K562 (cell line): ENCODE data around the gene FRMD4A. TPM values are rescaled to one million over a fixed set of nuclear protein-coding genes. Genes with fewer than 3 reads are reported as not detected.

Experiments
- CBX3 ChIP-seq, 2 experiments: IDR thresholded peaks; 1 replicate in 1 of 2; 2 replicates in 1 of 2; pipeline ENCODE4 v1.6.1; 2012; ENCODE audit warnings: inconsistent platforms in 2 of 2, low read length in 2 of 2, borderline replicate concordance in 1 of 2, control low read depth in 1 of 2
- OTX1 ChIP-seq: fragments of 450-650 bp; formaldehyde crosslinking; IDR thresholded peaks from 2 replicates; pipeline ENCODE4 v1.4.0; 2022; ENCODE audit warnings: mild to moderate bottlenecking
- PHF20 ChIP-seq: fragments of 450-650 bp; IDR thresholded peaks from 2 replicates; pipeline ENCODE4 v1.6.1; 2018; ENCODE audit not compliant: partially characterized antibody
- RFX1 ChIP-seq: fragments of 450-650 bp; IDR thresholded peaks from 2 replicates; pipeline ENCODE4 v1.6.1; 2016; ENCODE audit warnings: mild to moderate bottlenecking, moderate library complexity
- SMAD2 ChIP-seq: fragments of 150-350 bp; IDR thresholded peaks from 2 replicates; pipeline ENCODE4 v1.6.1; 2014; ENCODE audit warnings: low read depth, mild to moderate bottlenecking, low read length
- ZBTB33 ChIP-seq: sonication (generic); formaldehyde crosslinking; IDR thresholded peaks from 2 replicates; pipeline ENCODE4 v1.8.1; 2023; ENCODE audit warnings: mild to moderate bottlenecking, missing genetic modification reagents
- ZNF124 ChIP-seq: sonication (generic); formaldehyde crosslinking; IDR thresholded peaks from 2 replicates; pipeline ENCODE4 v1.8.1; 2022; ENCODE audit warnings: missing genetic modification reagents
- ZNF707 ChIP-seq: fragments of 250-450 bp; sonication (Bioruptor Pico); conservative IDR thresholded peaks from 2 replicates; pipeline ENCODE4 v1.8.0; 2022; ENCODE audit warnings: inconsistent platforms, mild to moderate bottlenecking, moderate library complexity
- polyA plus RNA-seq, 8 experiments: library from polyadenylated mRNA; depleted of rRNA in 4 of 8; stranded (reverse) in 5 of 8; unstranded in 3 of 8; fragments of >200 nt; fragmentation: Nextera tagmentation in 2 of 8; fragmentation: Illumina TruSeq in 1 of 8; extraction: Ambion mirVana in 2 of 8; extraction: Trizol in 1 of 8; gene quantifications; 2 replicates each; pipeline versions ENCODE4 v1.2.1 to v1.2.3, GENCODE V29; 2011 to 2014; ENCODE audit warnings: inconsistent platforms in 1 of 8, missing spikeins in 1 of 8
- total RNA-seq, 7 experiments: library from RNA; depleted of rRNA in 6 of 7; stranded (reverse); fragments of >200 nt in 6 of 7; fragmentation: Illumina TruSeq in 2 of 7; extraction: Trizol in 2 of 7; gene quantifications; 2 replicates each; pipeline versions ENCODE4 v1.2.1 to v1.2.3, GENCODE V29; 2011 to 2021; ENCODE audit warnings: low replicate concordance in 1 of 7
- TF ChIP-seq, protein P1 (sequence below): fragments of 450-650 bp; IDR thresholded peaks from 2 replicates; pipeline ENCODE4 v1.6.1; 2016; ENCODE audit warnings: missing biosample characterization, missing genetic modification characterization
- TF ChIP-seq, protein P2 (sequence below): fragments of 450-650 bp; IDR thresholded peaks from 2 replicates; pipeline ENCODE4 v1.6.1; 2016; ENCODE audit warnings: low read depth, mild to moderate bottlenecking, moderate library complexity

The FRMD4A gene
- total and polyA plus RNA-seq, 9 of the 15 experiments (the other 6 are each of a cell fraction or from before 2014, with no cell fraction given): 0.80 to 5.2 (median 3.0) TPM

DNA sequence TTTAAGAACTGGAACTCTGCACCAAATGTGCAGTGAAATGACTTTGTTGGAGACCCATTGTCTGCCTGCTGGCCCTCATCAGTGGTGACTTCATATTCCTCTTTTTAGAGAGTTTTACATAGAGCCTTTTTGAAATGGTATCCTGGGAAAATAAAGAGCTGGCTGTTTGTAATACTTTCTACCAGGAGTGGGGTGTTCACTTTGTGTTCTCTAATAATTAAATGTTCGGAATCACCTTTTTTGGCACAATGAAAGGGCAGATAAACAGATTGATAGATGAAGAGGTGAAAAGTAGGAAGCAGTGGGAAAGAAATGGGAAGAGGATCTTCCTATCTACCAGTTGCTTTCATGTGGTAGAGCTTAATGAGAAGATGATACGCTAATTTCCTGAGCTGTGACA, 688.4 kb downstream of the FRMD4A start (continued):
- TF ChIP-seq, protein P1, sequence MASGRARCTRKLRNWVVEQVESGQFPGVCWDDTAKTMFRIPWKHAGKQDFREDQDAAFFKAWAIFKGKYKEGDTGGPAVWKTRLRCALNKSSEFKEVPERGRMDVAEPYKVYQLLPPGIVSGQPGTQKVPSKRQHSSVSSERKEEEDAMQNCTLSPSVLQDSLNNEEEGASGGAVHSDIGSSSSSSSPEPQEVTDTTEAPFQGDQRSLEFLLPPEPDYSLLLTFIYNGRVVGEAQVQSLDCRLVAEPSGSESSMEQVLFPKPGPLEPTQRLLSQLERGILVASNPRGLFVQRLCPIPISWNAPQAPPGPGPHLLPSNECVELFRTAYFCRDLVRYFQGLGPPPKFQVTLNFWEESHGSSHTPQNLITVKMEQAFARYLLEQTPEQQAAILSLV (tag): no peak
- TF ChIP-seq CBX3 (IDR thresholded peaks at IDR 0.05; ENCODE audit: borderline replicate concordance in 1 of 2, low read length in 2 of 2) (peak in 1 of 2 experiments; percentile 43; a peak in 1 of 3 replicates), ZNF707 (peak; percentile 93), SMAD2 (no peak), ZBTB33 (CRISPR knock-in tag) (no peak), ZNF124 (CRISPR knock-in tag) (no peak), PHF20 (no peak), OTX1 (no peak), RFX1 (no peak)
- TF ChIP-seq, protein P2, sequence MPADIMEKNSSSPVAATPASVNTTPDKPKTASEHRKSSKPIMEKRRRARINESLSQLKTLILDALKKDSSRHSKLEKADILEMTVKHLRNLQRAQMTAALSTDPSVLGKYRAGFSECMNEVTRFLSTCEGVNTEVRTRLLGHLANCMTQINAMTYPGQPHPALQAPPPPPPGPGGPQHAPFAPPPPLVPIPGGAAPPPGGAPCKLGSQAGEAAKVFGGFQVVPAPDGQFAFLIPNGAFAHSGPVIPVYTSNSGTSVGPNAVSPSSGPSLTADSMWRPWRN: no peak
